NCI-H1417 treated with DMSO at 0.1 percent for 48 hours (cell line): ENCODE data around the gene PRR7.

ENCODE experiments used
- DNase-seq: peaks from one replicate; lab custom pipeline; 2025; lab: John Stamatoyannopoulos, UW

Gene PRR7

GRCh38 chr5:177452688-177453638 lies 6.3 kb downstream of the PRR7 start:
- DNase-seq: no peak

GRCh38 chr5:177453852-177454396 lies 7.3 kb downstream of the PRR7 start:
- no peak for DNase-seq

- no peak for DNase-seq
These were observed 7.9 kb downstream of the PRR7 start for GRCh38 chr5:177454397-177455035.

GRCh38 chr5:177455036-177455660 lies 8.5 kb downstream of the PRR7 start:
- no peak for DNase-seq

GRCh38 chr5:177455661-177456590 lies 9.3 kb downstream of the PRR7 start:
- DNase-seq: no peak

GRCh38 chr5:177456591-177456964 lies 10.0 kb downstream of the PRR7 start:
- no peak for DNase-seq

- peak; percentile 56 for DNase-seq
These were observed 10.6 kb downstream of the PRR7 start for GRCh38 chr5:177456976-177457851.

- DNase-seq: no peak
These were observed 11.5 kb downstream of the PRR7 start for GRCh38 chr5:177457852-177458681.

GRCh38 chr5:177458912-177459350 lies 12.3 kb downstream of the PRR7 start:
- no peak for DNase-seq

GRCh38 chr5:177459357-177459756 lies 12.7 kb downstream of the PRR7 start:
- no peak for DNase-seq

- no peak for DNase-seq
These were observed 13.4 kb downstream of the PRR7 start for GRCh38 chr5:177459819-177460628.

GRCh38 chr5:177462021-177462670 lies 15.5 kb downstream of the PRR7 start:
- DNase-seq: no peak

- DNase-seq: no peak
These were observed 18.4 kb downstream of the PRR7 start for GRCh38 chr5:177465044-177465443.

- DNase-seq: no peak
These were observed 20.2 kb downstream of the PRR7 start for GRCh38 chr5:177466861-177467260.

- no peak for DNase-seq
These were observed 20.8 kb downstream of the PRR7 start for GRCh38 chr5:177467436-177467835.

GRCh38 chr5:177468329-177468684 lies 21.7 kb downstream of the PRR7 start:
- no peak for DNase-seq

GRCh38 chr5:177468685-177469628 lies 22.3 kb downstream of the PRR7 start:
- no peak for DNase-seq
